Endodermal cell (in vitro differentiated cells): ENCODE measurements around the gene GBGT1. TPM values are rescaled to one million over a fixed set of nuclear protein-coding genes. Genes with fewer than 3 reads are reported as not detected.

Experiments used
- DNase-seq: peaks from one replicate; pipeline ENCODE4 v3.0.0-alpha.2; 2017
- H3K27ac ChIP-seq: 2 replicates; pipeline ENCODE4 v1.5.1; 2013; ENCODE audit warnings: mild to moderate bottlenecking, low read depth, low read length, moderate library complexity
- H3K27me3 ChIP-seq: 2 replicates; pipeline ENCODE4 v1.6.1; 2013; ENCODE audit warnings: mild to moderate bottlenecking, low read length, moderate library complexity; ENCODE audit not compliant: insufficient read depth, control insufficient read depth, poor library complexity, severe bottlenecking
- H3K36me3 ChIP-seq: 2 replicates; pipeline ENCODE4 v1.7.0; 2013; ENCODE audit warnings: mild to moderate bottlenecking, low read length, moderate library complexity; ENCODE audit not compliant: control insufficient read depth, insufficient read depth
- H3K4me1 ChIP-seq: one replicate; pipeline ENCODE4 v1.7.0; 2013; ENCODE audit warnings: low read length; ENCODE audit not compliant: control insufficient read depth, insufficient read depth
- H3K4me3 ChIP-seq: 2 replicates; pipeline ENCODE4 v1.5.1; 2013; ENCODE audit warnings: mild to moderate bottlenecking, low read length, moderate library complexity
- H3K9ac ChIP-seq: 2 replicates; pipeline ENCODE4 v1.6.1; 2013; ENCODE audit warnings: mild to moderate bottlenecking, low read length, moderate library complexity; ENCODE audit not compliant: poor library complexity, severe bottlenecking; ENCODE audit errors: extremely low read depth
- H3K9me3 ChIP-seq: 2 replicates; pipeline ENCODE4 v1.6.1; 2013; ENCODE audit warnings: mild to moderate bottlenecking, low read length, moderate library complexity; ENCODE audit not compliant: control insufficient read depth
- H3K27ac Mint-ChIP-seq: 2 replicates; pipeline ENCODE4 v1.8.0; 2020; ENCODE audit warnings: mixed read lengths
- H3K27me3 Mint-ChIP-seq: 2 replicates; pipeline ENCODE4 v1.8.0; 2021; ENCODE audit warnings: mild to moderate bottlenecking, mixed read lengths; ENCODE audit not compliant: insufficient read depth
- H3K36me3 Mint-ChIP-seq: 2 replicates; pipeline ENCODE4 v1.8.0; 2020; ENCODE audit warnings: low read depth, mixed read lengths
- H3K4me1 Mint-ChIP-seq: 2 replicates; pipeline ENCODE4 v1.8.0; 2020; ENCODE audit warnings: mixed read lengths
- H3K4me3 Mint-ChIP-seq: 2 replicates; pipeline ENCODE4 v1.8.0; 2020; ENCODE audit warnings: mild to moderate bottlenecking, moderate library complexity, mixed read lengths
- H3K9me3 Mint-ChIP-seq: 2 replicates; pipeline ENCODE4 v1.8.0; 2020; ENCODE audit warnings: mild to moderate bottlenecking, mixed read lengths
- WGBS, 2 experiments: methylation state at CpG; one replicate each; pipeline versions ENCODE4 v1.1.5 to v1.1.7; 2013; ENCODE audit warnings: missing lambda C conversion rate in 2 of 2, mixed read lengths in 1 of 2; ENCODE audit not compliant: insufficient coverage in 1 of 2, insufficient read length in 1 of 2; 5-methylcytosine and 5-hydroxymethylcytosine counted together
- total RNA-seq, 2 donors: library from RNA; stranded (reverse); fragmentation: NEBNext Ultra II Directional in 1 of 2; extraction: Animal tissue kit (Norgen Biotek cat#: 25700) in 1 of 2; gene quantifications; 2 replicates in 1 of 2; 3 replicates in 1 of 2; pipeline ENCODE4 v1.2.1, GENCODE V29; 2021
- TF ChIP-seq, protein P1 (sequence below): fragments of 200-600 bp; sonication (generic); conservative IDR thresholded peaks from 2 replicates; pipeline ENCODE4 v1.5.0; 2021; ENCODE audit warnings: antibody characterized with exemption, mild to moderate bottlenecking

Gene GBGT1
- total RNA-seq, 2 donors from 2014 or later = 28.2 to 29.1 TPM

DNA sequence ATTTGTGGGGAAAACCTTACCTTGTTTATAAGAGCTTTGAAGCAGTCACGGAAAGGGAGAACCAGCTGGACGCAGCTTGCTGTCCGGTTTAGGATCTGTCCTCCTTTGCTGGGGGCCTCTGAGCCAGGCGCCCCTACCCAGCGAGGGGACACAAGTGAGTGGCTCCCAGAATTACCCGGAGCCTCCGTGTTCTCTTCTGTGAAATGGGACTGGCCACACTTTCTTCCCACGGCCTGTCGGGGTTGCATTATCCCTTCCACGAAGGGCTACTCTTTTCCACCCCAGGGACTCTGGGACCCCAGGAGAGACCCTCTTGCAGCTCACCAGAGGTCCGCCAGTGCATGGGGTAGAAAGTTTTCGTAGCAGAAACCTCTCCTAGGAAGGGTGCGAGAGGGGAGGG is 477 bp upstream of the GBGT1 start:
- Mint-ChIP-seq H3K4me1 (peaks cover 20% of the 10 kb centered on the region), H3K36me3 (peaks cover 21% of the 10 kb centered on the region), H3K4me3 (peak overlapping the region; percentile 65), H3K9me3 (no peaks in the 10 kb centered on the region), H3K27me3 (peaks cover 9% of the 10 kb centered on the region), H3K27ac (no peak overlapping the region)
- Histone ChIP-seq H3K36me3 (peaks cover 11% of the 10 kb centered on the region), H3K27me3 (no peaks in the 10 kb centered on the region), H3K4me1 (peaks cover 5% of the 10 kb centered on the region), H3K4me3 (peak overlapping the region; percentile 76), H3K27ac (no peak overlapping the region), H3K9me3 (no peaks in the 10 kb centered on the region), H3K9ac (peak overlapping the region; percentile 25)
- no peak for DNase-seq
- 82 to 89% methylated on average over 11 to 13 of the region's 13 CpGs for WGBS, 2 experiments
- TF ChIP-seq, protein P1, sequence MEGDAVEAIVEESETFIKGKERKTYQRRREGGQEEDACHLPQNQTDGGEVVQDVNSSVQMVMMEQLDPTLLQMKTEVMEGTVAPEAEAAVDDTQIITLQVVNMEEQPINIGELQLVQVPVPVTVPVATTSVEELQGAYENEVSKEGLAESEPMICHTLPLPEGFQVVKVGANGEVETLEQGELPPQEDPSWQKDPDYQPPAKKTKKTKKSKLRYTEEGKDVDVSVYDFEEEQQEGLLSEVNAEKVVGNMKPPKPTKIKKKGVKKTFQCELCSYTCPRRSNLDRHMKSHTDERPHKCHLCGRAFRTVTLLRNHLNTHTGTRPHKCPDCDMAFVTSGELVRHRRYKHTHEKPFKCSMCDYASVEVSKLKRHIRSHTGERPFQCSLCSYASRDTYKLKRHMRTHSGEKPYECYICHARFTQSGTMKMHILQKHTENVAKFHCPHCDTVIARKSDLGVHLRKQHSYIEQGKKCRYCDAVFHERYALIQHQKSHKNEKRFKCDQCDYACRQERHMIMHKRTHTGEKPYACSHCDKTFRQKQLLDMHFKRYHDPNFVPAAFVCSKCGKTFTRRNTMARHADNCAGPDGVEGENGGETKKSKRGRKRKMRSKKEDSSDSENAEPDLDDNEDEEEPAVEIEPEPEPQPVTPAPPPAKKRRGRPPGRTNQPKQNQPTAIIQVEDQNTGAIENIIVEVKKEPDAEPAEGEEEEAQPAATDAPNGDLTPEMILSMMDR = no peak

DNA sequence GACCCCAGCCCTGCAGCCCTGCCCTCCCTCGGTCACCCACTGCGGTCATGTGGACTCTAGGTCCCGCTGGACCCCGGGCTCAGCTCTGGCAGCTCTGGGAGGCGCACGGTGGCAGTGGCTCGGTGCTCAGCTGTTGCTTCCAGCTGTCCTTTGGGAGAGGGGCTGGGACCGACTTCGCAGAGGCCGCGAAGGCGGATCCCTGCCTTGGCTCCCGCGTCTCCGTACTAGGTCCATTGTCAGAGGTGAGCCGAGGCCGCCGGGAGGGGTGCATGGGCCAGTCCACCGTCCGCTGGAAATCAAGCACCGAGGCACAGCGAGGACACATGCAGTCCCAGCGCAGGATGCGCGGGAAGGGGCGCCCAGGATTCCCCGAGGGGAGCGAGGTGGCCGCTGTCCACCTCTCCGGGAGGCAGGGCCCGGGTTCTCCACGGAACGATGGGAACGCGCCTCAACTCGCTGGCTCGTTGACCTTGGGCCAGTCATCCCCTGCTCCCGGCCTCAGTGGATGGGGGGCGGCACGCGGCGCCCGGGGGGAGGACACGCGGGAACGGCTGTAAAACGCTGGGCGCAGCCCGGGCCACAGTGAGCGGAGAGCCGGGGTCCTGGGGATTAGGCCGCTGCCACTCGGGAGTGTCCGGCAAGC is 732 bp downstream of the GBGT1 start:
- WGBS, 2 experiments = 53 to 72% methylated on average over 26 to 54 of the region's 54 CpGs
- H3K36me3 Mint-ChIP-seq = peaks cover 26% of the 10 kb centered on the region
- H3K9ac ChIP-seq = no peak overlapping the region
- no peaks in the 10 kb centered on the region for H3K9me3 ChIP-seq
- no peaks in the 10 kb centered on the region for H3K4me1 ChIP-seq
- peaks cover 17% of the 10 kb centered on the region for H3K36me3 ChIP-seq
- peak overlapping the region; percentile 65 for H3K4me3 Mint-ChIP-seq
- TF ChIP-seq, protein P1 = no peak
- peaks cover 8% of the 10 kb centered on the region for H3K4me1 Mint-ChIP-seq
- no peak overlapping the region for H3K27ac Mint-ChIP-seq
- peaks cover 8% of the 10 kb centered on the region for H3K27me3 Mint-ChIP-seq
- H3K4me3 ChIP-seq = peak overlapping the region; percentile 76
- H3K27ac ChIP-seq = no peak overlapping the region
- H3K9me3 Mint-ChIP-seq = no peaks in the 10 kb centered on the region
- H3K27me3 ChIP-seq = no peaks in the 10 kb centered on the region
- DNase-seq = peak; percentile 70

DNA sequence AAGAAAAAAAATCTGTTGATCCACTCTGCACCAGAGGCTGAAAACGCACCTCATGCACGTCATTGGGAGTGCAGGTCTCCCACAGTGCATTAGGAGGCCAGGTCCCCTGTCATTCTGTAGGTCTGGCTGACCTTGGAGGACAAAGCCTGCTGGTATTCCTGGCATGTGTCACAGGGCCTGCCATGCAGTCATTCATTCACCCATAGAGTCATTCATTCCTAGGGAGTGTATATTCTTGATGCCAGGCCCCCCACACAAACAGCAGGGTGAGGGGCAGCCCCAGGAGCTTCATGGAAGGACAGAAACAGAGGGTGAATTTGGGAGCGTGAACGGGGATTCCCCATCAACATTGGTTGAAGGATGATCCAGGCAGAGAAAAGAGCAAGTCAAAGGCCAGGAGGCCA is 2.2 kb downstream of the GBGT1 start:
- Mint-ChIP-seq H3K27me3 (peaks cover 8% of the 10 kb centered on the region), H3K4me1 (peaks cover 3% of the 10 kb centered on the region), H3K9me3 (no peaks in the 10 kb centered on the region), H3K36me3 (peaks cover 32% of the 10 kb centered on the region), H3K27ac (no peak overlapping the region), H3K4me3 (no peak overlapping the region)
- DNase-seq = no peak
- no peaks in the 10 kb centered on the region for H3K27me3 ChIP-seq
- no peak overlapping the region for H3K4me3 ChIP-seq
- peaks cover 21% of the 10 kb centered on the region for H3K36me3 ChIP-seq
- no peak overlapping the region for H3K27ac ChIP-seq
- no peaks in the 10 kb centered on the region for H3K4me1 ChIP-seq
- no peak overlapping the region for H3K9ac ChIP-seq
- 92 to 97% methylated on average over 4 of the region's 4 CpGs for WGBS, 2 experiments
- TF ChIP-seq, protein P1 = no peak
- H3K9me3 ChIP-seq = no peaks in the 10 kb centered on the region
